ENCODE results near the gene PRR20G. TPM values are rescaled to one million over a fixed set of nuclear protein-coding genes. Genes with fewer than 3 reads are reported as not detected.
"Not testable (repeated sequence)": the region's sequence is repeated elsewhere in the genome, so short reads cannot be mapped to it uniquely, and the experiment has no call there.

PRR20G gene
- total RNA-seq, 1 donor from 2014 or later, result not detected

GRCh38 chr3:127296959-127297358 is 9.1 kb upstream of the PRR20G start:
- no peak for DNase-seq

DNA sequence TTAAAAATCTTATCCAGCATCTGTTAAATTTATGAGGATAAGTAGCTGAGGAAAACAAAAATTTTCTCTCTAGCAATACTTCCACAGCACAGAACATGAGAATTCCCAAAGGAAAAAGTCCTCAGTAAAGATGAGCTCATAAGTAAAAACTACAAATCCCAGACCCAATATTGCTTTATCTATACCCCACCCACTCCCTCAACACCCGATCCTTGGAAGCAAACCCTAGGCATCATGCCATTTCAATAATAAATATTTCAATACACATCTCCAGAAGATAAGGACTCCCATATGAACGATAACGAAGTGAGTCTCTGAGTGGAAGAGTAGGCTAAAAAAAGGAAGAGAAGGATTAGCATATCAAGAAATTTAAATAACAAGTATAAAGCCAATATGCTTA is 8.3 kb upstream of the PRR20G start:
- no peak for DNase-seq

- DNase-seq, result not testable (repeated sequence)
Measured at GRCh38 chr3:127293650-127294049, 5.8 kb upstream of the PRR20G start.

DNA sequence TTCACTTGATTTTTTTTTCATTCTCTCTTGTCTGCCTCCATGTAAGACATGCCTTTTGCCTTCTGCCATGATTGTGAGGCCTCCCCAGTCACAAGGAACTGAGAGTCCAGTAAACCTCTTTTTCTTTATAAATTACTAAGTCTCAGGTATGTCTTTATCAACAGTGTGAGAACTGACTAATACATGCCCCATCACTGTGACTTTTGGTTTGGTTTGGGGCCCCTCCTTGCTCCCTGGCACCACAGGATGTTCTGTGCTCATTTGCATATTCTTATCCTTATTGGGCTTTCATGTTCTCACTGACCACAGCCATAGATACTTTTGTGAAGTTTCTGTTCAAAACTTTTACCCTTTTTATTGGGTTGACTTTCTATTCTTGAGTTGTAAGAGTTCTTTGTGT is 3.8 kb upstream of the PRR20G start:
- no peak for DNase-seq

DNA sequence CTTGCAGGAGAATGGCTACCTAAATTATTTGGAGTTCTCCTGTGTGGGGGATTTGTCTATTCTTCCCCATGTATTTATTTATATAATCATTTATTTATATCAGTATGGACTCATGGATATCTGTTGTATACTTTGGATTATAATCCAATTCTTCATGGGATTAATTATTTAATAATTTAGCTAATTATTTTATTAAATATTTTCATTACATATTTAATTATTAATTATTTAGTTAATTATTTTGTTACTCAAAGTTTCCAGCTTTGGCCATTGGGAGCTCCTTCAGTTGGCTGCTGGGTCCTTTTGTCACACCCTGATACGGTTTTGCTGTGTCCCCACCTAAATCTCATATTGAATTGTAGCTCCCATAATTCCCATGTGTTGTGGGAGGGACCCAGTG is 3.3 kb upstream of the PRR20G start:
- no peak for DNase-seq

DNA sequence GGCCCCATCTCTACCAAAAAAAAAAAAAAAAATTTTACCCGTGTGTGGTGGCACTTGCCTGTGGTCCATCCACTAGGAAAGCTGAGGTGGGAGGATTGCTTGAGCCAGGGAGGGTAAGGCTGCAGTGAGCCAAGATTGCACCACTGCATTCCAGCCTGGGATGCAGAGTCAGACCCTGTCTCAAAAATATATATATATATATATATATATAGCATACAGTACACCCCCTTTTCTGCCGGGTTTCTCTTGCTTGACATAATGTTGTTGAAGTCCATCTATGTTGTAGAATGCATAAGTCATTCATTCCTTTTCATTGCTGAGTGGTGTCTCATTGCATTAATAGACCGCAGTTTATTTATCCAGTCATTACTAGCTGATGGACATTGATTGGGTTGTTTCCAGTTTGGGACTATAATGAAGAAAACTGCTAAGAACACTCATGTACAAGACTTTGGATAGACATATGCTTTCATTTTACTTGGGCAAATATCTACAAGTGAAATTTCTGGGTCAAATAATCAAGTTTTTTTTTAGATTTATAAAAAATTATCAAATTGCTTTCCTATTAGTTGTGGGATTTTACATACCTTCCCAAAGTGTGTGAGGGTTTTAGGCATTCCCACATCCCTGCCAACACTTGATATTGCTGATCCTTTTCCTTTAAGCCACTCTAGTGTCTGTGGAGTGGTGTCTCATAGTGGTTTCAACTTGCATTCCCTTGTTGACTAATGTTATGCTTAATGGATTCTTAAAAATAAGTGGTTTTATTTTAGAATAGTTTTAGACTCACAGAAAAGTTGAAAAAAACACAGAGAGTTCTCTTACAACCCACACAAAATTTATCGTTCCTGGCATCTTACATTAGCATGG is 2.1 kb upstream of the PRR20G start:
- no peak for DNase-seq

- no peak for DNase-seq
Measured at GRCh38 chr3:127288921-127289705, 1.3 kb upstream of the PRR20G start.

GRCh38 chr3:127288343-127288742 is 497 bp upstream of the PRR20G start:
- DNase-seq, result no peak

GRCh38 chr3:127286571-127287140 is 1.2 kb downstream of the PRR20G start:
- DNase-seq, result peak; percentile 18

DNA sequence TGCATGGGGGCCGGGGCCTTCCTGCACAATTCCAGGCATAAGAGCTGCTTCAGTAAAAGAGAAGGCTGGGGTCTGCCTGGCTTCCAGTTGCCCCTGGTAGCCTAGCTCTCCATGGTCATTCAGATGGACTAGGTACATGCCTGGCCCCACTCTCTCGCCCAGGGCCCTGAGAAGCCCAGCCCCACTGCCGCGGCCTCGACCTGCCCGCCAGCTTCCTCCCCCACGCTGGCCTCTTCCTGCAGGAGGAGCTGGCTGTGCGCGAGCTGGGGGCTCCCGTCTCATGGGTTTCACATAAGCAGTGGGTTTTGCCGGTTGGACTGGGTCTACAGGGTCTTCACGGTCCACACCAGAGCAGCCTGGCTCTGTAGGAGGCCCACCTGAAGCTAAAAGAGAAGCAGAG is 3.6 kb downstream of the PRR20G start:
- no peak for DNase-seq

DNA sequence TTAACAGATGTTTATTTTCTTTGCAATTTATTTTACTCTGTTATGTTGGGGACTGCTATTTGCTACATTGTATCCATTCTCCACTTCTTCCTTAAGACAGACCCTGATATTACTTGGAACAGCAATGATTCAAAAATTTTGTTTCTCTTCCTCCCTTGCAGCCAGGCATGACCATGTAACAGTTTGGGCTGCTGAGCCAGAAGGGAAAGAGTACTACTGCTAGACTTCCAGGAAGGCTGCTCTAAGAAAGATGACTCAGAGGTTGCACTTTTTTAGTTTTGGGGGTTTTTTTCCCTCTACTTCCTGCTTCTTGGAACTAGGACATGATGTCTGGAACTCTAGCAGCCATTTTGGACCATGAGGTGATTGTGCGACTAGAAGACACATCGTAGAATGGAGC is 10.3 kb downstream of the PRR20G start:
- DNase-seq, result no peak

DNA sequence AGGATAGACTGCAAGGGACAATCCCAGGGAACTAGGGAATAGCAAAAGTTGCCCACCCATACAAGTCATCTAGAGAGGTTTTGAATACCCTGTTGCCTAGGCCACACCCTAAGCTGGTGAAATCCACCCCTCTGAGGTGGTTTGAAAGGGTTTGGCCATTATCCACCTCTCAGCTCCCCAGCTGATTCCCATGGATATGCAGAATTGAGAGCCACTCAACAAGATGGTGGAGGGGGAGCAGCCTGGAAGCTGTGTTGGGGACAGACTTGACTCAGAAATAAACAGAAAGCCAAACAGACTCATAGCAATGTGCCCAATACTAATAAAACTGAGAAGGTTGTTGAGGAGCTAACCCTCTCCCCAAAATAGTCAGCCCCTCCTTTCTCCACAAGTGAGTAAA is 10.9 kb downstream of the PRR20G start:
- no peak for DNase-seq

DNA sequence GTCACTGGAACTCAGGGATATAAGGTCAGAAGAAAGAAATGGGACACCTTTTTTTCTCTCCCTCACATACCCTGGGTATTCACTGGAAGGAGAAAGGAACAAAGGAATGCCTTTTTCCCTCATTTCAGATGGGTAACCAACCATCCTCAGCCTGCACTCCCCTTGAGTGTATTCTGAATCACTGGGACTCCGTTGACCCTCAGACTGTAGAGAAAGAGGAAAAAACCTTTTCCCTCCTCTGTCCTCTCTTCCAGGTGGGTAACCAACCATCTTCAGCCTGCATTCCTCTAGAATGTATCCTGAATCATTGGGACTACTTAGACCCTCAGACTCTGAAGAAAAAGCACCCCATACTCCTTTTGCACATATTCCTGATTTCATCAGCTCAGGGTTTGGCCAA is 11.4 kb downstream of the PRR20G start:
- DNase-seq, result no peak

DNA sequence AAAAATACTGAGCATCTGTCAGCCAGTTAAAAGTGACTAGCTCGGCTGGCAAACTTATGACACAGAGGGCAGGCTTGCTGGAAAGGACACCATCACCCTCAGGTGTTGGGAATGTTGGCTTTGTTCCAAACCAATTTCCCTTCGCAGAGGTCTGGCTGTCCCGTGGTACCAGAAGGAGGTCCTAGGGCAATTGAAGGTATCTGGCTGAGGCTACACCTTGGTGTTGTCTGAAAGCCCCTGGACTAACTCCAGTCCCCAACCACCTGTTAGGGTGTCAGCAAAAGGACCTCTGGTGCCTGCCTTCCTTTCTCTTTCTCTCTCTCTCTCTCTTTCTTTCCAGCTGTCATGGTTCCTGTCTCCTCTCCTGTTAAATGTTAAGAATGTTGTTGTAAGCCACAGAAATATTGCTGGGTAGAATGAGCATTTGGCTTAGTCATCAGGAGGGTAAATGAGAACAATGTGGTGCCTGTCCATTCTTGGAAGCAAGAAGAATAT is 12.5 kb downstream of the PRR20G start:
- no peak for DNase-seq

- no peak for DNase-seq
Measured at GRCh38 chr3:127274200-127274760, 13.6 kb downstream of the PRR20G start.

DNA sequence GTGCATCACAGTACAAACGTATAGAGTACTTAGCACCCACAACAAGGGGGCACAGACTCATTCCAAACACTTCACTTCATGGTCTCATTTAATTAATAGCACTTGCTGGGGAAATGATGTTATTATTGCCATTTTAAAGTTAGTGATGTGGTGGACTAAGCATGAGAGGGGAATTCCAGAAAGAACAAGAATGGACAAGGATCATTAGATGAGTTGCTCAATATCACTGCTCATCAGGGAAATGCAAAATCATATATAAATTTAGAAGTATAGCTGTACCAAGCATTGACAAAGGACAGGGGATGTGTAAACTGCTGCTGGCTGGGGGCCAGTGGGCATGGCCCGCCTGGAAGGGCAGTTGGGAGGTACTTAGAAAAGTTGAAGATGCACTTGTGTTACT is 14.6 kb downstream of the PRR20G start:
- no peak for DNase-seq

GRCh38 chr3:127266186-127266585 is 21.7 kb downstream of the PRR20G start:
- DNase-seq, result no peak

DNA sequence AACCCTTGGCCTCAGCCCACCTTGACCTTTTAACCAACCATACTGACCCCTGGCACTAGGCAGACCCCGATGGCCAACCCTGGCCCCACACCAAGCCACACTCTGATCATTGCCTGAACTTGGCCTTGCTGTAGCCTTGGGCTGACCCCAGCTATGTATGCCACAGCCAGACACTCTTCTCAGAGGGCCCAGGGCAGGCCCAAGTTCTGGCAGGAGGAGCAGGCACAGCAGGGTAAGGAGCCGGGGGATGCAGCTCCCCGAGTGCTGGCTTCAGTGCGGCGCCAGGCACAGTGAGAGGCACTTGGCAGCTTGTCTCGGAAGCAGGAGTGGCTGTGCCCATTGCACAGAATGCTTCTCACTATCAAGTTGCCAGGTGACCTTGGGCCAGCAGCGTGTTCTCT is 22.3 kb downstream of the PRR20G start:
- no peak for DNase-seq

DNA sequence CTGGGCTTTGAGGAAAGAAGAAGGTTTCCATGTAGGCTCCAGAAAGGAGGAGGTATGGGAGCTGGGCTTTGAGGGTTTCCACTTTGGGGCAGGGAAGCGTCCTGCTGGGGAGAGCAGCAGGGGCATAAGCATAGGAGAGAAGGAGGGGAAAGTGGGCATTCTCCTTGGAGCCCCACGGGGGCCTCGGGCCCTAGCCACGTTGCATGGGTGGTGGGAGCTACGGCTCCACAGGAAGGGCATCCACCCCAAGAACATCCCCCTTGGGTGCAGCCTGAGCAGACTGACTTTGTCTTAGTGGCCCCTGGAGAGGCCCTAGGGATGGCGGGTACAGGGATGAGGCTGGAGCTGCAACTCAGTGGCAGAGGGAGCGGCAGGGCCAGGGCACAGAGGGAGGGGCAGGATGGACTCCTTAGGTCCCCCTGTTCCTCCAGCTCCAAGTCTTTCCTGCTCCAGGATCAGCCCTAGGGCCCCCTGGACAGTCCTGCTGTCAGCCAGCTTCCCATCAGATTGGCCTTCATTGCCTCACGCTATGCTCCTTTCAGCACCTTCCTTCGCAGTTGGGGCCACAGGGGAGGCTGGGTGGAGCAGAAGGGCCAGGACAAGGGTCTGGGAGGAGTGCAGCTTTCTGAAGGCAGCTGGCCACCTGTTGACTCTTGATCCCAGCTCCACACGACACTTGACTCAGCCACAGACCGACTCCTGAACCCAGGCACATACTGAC is 22.9 kb downstream of the PRR20G start:
- DNase-seq, result no peak

- no peak for DNase-seq
Measured at GRCh38 chr3:127264292-127264691, 23.6 kb downstream of the PRR20G start.

DNA sequence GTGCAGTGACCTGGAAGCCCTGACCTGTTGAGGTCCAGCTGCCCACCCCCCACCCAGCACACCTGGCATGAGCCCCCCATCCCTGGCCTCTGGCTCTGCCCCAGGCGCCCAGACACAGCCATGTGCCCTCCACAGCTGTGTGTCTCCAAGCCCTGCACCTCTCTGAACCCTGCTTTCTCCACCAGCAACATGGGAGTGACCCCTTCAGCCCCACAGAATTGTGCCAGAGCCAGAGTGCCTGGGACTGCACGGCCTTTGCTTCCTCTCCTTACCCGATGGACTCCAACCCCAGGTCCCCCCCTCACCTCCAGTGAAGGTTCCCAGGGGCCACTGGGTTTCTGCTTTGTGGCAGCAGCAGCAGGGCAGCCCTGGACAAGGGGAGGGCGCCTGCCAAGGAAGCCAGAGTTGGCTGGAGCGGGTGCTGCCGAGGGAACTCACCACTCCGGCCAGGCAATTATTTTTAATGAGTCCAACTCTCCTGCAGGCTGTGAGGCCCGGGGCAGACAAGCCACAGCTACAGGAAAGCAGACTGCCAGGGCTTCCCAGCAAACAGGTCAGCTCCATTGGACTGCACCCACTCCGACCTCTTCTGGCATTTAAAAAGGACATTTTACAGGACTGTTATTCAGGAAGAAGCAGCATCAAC is 24.1 kb downstream of the PRR20G start:
- no peak for DNase-seq

GRCh38 chr3:127263037-127263436 is 24.8 kb downstream of the PRR20G start:
- no peak for DNase-seq
